ENCODE results near the gene FRZB.
"Not testable (repeated sequence)": the region's sequence is repeated elsewhere in the genome, so short reads cannot be mapped to it uniquely, and the experiment has no call there.

FRZB gene

DNA sequence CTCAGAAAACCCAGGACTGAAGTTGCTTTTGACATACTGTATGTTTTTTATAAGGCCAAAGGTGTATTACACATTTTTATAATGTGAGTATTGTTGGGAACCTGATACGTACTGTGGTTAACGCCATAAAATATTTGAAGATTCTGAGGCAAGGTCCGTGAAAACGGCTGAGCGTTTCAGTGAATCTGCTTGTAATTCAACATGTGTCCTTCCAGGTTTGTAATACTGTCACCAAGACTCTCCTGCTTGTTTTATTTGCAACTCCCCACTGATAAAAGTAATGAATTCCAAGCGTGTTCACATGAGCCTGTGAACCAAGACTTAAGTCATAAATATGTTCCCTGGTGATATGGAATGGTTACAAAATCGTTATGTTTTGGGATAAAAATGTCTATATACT is 23.9 kb upstream of the FRZB start:
- no peak for DNase-seq (ENCODE audit: low spot score)

DNA sequence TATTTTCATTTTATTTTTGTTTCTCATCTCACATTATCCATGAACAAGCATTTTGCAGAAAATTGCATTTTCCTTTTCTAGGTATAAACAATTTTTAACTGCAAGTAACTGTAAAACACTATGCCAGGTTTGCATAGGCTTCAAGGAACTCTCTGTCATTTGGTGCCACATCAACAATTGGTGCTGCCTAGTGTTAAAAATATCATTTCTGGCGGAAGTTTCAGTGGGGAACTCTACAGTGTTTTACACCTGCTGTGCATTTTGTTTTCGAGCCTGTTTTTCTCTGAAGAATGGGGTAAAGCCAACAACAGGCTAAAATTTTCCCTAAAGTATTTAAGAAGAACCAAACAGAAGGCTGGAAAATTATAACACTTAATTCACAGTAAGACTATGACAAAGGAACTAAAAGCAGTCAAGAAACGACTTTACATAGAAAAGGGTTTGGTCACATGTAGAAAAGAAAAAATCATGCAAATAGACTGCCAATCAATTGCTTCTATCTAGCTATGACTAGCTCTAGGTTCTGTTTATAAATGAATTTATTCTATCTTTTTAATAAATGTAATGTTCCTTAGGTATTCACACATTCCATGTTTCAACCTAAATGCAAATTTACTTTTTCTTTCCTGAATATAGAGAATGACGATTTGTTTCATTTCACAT is 21.4 kb upstream of the FRZB start:
- DNase-seq (ENCODE audit: low spot score) = no peak

DNA sequence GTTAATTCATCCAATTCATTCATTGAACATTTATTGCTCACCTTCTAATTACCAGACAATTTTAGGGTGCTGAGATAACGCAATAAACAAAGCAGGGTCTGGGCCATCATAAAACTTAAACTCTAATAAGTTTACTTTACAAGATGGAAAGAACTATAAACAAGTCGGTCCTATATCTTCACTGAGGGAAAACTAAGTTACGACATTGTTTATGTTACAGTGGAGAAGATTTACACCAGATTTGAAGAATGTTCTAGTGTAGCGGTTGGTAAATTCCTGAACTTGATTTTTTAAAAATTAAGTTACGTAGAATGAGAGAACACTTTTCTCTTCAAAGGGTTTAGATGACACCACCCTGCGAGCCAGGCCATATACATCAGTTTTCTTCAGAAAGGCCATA is 20.7 kb upstream of the FRZB start:
- DNase-seq (ENCODE audit: low spot score) = no peak

DNA sequence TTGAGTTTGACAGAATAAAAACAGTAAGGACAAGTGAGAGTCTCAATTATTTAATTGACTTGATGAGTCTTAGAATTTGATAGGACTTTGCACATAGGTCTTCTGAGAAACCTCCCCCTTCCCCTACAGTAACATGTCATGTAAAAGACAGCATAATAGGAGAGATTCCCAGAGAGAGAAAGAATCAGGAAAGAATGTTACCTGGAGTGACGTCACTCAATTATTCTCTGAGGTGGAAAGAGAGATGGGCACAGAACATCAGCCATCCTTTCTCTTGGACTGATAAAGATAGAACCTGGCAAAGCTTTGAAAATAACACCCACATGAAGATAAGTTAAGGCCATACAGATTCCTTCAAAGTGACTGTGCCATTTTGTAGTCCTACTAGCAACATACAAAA is 19.3 kb upstream of the FRZB start:
- no peak for DNase-seq (ENCODE audit: low spot score)

DNA sequence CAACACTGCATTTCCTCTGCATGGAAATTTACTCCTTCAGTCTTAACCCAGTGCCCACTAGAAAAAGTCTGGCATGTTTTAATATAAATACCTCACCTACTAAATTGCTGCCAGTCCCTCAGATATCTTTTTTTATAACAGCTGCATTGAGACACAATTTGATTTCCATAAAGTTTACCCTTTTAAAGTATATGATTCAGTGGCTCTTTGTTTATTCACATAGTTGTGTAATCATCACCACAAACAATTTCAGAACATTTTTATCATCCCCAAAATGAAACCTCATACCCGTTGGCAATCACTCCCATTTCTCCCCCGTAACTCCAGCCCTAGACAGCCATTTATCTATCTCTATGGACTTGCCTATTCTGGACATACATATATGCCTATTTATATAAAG is 17.0 kb upstream of the FRZB start:
- DNase-seq (ENCODE audit: low spot score) = no peak

DNA sequence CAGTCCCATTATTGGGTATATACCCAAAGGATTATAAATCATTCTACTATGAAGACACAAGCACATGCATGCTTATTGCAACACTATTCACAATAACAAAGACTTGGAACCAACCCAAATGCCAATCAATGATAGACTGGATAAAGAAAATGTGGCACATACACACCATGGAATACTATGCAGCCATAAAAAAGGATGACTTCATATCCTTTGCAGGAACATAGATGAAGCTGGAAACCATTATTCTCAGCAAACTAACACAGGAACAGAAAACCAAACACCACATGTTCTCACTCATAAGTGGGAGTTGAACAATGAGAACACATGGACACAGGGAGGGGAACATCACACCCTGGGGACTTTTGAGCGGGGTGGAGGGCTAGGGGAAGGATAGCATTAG is 13.7 kb upstream of the FRZB start:
- DNase-seq (ENCODE audit: low spot score) = not testable (repeated sequence)

DNA sequence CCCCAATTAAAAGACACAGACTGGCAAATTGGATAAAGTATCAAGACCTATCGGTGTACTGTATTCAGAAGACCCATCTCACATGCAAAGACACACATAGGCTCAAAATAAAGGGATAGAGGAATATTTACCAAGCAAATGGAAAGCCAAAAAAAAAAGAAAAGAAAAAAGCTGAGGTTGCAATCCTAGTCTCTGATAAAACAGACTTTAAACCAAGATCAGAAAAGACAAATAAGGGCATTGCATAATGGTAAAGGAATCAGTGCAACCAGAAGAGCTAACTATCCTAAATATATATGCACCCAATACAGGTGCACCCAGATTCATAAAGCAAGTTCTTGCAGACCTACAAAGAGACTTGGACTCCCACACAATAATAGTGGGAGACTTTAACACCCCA is 10.2 kb upstream of the FRZB start:
- not testable (repeated sequence) for DNase-seq (ENCODE audit: low spot score)

DNA sequence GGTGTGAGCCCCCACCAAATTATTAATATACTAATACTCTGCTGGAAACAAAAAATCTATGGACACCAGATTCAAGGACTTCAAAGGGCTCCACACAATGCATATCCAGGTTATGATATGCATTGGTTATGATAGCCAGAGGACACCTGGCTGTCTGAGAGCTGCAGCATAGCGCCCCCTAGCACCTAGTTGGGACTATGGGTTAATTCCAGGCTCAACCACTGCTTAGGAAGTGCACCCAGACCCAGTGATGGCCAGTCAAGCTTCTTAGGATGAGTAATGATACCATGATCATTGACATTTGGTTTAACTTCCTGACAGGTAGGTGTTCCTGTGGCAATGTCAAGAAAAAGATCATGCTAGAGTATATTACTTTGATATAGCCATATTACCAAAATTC is 3.8 kb upstream of the FRZB start:
- no peak for DNase-seq (ENCODE audit: low spot score)

DNA sequence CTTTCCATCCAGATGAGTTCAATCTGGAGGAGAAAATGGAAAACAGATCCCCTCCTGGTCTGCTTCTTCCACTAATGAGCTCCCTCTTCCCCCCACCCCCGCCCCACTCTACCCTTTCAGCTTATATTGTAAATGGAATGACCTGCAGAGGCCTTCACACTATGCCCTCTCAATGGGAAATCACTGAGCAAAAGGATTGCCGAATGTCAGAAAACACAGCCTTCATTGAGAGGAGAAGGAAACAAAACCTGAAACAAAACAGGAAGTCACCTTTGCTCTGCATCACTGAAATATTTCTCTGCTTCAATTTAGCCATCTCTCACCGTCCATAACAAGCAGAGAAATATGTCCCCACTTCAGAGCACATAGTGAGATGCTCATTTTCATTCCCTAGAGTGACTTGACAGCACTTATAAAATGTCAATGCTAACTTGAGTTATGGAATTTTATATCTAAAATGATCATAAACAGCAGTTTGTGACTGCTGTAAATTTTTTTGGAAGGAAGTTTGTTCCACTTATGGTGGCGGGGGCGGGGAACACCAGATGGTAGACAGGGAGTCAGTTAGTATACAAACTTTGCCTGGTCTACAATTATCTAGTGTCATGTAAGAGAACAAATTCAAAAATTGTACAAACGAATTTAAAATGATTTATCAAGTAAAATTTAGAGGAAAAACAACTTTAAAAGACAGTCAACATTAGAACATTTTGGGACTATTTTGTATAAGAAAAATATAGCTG is 1.8 kb upstream of the FRZB start:
- DNase-seq (ENCODE audit: low spot score) = no peak

DNA sequence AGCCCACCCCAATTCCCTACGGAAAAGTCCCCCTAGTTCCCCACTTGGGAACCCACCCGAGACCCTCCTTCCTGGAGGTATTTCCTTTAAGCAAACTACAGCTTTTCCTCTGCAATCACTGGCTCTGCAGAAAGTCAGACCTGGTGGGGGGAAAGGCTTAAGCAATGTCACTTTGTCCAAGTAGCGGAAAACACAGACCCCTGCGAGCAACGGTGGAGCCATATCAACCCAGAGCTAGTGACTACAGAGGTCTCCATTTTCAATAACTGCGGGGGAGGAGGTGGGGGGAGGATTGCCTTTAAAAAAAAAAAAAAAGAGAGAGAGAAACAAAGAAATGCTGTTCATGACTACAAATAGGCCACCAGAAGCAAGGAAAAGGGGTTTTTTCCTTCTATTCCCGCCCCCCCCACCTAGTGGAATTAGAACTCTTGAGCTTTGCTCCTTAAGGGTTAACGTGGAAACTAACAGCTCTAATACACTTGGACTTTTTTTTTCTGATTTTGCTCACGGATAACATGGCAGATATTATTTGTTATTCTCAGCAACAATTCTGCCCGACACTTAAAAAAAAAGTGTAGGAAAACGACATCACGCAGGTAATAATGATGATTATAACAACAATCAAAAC is 1.1 kb upstream of the FRZB start:
- no peak for DNase-seq (ENCODE audit: low spot score)

DNA sequence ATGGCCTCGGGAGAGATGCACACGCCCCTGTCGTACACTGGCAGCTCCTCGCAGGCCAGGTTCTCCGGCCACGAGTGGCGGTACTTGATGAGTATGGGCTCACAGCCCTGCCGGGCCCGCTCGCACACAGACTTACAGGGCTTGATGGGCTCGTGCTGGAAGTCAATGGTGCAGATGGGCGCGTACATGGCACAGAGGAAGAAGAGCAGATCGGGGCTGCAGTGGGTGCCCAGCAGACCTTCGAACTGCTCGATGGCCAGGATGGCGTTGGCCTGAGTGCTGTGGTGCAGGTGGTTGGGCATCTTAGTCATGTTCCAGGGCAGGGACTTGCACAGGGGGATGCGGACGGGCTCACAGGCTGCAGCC is 359 bp downstream of the FRZB start:
- DNase-seq (ENCODE audit: low spot score) = no peak

DNA sequence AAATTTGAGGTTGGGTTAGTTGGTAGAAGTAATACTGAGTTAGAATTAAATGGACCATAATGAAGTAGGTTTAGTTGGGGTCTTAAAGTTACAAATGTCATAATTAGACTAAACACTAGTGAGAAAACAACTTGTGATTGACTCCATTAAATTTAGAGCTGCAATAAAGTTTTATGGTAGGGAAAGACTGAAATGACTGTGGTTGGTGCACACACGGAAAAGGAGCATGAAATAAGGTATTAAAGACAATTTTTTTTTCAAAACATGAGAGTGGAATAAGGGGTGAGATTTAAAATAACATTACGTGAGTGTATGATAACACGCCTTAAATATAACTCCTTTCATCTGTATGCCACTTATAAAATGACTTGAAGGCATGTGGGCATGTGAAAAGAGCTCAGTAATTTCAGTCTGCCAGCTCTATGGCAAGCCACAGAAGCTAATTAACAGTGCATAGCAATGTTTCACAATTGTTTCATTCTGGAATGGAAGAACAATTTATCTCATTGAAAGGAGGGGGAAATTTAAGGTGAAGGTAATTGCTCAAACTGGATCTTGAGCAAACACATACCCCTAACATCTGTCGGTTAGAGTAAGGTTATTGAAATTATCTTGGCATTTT is 1.4 kb downstream of the FRZB start:
- DNase-seq (ENCODE audit: low spot score) = no peak

DNA sequence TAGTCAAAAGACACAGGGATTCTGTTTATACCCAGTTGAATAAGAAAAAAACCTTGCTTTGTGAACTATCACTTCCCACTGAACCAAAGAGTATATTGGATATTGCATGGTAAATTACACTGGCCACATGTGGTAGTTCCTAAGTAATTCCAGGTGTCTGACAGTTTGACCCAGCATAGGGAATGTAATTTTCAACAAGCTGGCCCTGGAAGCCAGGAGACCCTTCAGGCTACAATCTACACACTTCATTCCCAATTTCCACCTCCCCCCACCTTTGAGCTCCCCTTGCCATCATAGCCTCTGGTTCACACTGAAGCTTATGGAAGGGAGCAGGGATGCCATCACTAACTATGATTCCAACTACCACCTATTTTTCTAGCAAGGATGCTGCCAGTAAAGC is 2.8 kb downstream of the FRZB start:
- no peak for DNase-seq (ENCODE audit: low spot score)

DNA sequence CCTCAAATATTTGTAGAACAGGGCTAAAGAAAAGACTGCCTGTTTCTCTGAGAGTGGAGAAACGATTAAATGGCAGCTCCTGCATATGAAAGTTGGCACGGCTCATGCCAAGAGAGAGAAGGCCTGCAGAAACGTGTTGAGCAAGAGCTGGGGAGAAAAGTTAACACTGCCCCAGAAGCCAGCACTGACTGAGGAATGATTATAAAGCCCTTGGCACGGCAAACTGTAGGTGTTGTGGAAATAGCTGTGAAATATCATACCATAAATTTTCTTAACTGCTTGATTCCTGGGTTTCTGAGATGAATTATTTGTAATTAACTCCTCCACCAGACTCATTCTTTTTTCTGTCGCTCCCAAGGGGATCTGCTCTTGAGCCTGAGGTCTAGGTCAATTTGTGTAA is 4.3 kb downstream of the FRZB start:
- no peak for DNase-seq (ENCODE audit: low spot score)

DNA sequence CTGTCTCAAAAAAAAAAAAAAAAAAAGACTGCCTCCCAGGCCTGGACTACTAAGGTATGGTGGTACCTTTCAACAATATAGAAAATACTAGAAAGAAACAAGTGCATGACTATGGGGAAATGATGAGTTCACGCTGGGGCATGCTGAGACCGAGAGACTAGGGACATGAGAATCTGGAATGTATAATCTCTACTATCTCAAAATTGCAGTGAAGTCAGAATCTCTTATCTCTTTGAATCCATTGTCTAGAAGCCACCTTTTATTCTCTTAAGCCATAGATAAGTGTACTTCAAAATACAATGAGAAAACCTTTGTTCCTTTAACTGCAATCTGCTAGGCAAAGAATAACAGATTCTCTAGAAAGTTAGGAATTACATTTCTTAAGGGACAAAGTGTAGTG is 5.6 kb downstream of the FRZB start:
- DNase-seq (ENCODE audit: low spot score) = no peak

DNA sequence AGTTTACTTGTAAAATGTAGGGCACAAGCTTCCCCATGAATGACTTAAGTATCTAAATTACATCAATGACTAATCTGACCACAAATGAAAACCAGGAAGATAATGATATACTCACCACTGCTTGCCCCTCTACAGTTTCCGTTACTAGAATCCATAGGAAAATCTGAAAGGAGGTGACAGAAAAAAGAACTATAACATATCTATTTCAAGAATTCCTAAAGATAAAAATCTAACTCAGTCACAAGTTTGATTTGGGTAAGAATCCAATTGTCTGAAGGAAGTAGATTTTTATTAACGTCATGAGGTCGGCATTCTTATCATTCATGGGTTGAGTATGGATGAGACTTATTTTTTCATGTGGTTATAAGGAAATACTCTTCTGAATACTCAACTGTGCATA is 7.8 kb downstream of the FRZB start:
- no peak for DNase-seq (ENCODE audit: low spot score)

DNA sequence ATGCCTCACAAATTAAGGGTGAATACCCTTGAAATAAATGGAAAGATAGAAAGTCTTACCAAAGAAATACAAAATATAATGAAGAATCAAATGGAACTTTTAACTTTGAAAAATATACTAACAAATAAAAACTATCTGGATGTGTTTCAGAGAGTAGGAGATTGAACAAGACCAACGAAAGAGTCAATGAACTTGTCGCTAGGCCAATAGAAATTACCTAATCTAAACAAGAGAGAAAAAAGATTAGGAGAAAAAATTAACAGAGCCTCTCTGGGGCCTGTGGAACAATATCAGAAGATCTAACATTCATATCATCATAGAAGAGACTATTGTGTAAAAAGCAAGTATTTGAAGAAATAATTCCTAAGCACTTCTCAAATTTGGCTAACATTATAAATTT is 11.1 kb downstream of the FRZB start:
- DNase-seq (ENCODE audit: low spot score) = no peak

DNA sequence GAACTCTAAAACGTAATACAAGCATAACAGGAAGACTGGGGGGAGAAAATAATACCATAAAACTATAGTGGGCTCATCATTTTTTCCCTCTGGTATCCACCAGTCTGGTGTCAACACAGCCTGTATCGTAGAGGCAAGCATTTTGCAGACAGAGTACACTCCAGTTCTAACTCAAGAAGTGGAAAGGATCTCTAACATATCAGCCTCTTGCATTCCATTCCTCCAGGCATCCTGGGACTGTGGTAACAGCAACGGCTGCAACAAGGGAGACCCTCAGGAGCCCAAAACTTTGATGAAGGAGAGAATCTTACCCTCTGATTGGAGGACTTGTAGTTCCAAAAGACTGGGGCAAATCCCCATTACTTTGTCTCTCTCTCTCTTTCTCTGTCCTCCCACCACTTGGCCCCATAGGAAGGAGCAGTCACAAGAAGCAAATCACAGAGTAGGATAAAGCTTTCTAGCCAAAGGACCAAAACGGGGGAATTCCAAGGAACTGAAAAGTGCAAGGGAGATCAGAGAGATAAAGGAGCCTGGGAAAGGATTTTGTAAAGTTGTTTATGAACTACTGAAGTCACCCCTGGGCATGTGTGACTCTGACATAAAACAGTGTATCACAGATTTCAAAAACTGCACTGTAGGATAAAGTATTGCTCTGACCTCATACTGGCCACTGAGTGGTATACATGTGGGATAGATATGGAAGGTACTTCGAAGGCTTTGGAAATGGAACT is 11.9 kb downstream of the FRZB start:
- no peak for DNase-seq (ENCODE audit: low spot score)

DNA sequence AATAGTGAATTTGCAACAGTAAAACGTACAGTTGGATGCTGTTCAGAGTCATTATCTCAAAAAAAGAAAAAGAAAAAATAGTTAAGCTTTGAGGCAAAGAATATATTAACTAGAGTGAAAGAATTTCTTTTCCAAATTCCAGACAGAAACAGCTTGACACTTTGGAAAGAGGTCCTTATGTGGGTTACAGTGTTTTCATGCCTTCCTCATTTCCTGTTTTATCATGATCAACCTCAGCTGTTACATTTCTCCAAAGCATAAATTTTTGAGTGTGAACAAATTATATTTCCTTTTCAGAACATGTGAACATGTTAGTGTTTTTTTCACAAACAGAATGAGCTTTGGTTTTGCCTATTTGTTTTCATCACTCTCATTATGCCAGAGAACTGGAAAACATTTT is 13.6 kb downstream of the FRZB start:
- DNase-seq (ENCODE audit: low spot score) = no peak

DNA sequence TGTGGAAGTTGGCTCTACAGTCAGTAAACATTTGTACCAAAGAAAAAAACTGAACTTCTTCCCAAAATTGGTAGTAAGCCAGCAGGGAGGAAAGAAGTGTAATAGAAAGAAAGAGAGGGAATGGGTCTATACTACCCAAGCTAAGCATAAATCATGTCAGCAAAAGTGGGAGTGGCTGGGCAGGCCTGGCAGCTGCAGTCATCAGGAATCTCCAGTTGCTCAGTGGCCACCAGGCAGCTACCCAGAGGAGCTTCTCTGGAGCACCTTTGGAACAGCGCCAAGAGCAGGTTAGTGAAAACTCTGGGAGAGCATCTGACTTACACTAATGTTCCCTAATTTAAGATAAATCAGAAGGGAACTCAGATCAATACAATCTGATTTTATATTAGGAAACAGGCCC is 14.3 kb downstream of the FRZB start:
- peak; percentile 22 for DNase-seq (ENCODE audit: low spot score)

DNA sequence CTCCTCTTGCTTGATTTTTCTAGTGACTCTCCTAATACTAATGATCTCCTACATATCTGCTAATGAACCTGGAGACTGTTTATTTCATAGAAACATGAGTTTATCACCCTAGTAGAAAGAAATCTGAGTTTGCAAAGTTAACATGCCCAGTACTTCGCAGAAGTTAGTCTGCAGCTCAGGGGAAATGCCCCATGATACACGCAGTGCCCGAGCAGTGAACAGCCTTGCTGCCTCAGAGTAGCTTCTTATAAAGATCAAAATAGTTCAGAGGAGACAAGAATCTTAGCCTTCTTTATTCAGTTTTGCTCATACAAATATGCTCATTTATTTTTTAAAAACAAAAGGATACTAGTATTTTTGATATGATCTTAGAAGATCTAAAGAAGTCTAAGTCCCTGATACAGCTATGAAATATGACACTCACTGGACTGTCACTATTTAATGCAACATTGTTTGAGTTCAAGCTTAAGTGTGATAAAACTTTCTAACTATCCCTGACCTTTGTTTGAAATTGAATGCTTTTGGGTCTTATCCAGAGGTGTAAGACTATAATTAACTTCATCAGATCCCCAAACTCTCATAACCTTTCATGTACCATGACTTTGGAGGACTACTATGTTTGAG is 20.5 kb downstream of the FRZB start:
- no peak for DNase-seq (ENCODE audit: low spot score)

DNA sequence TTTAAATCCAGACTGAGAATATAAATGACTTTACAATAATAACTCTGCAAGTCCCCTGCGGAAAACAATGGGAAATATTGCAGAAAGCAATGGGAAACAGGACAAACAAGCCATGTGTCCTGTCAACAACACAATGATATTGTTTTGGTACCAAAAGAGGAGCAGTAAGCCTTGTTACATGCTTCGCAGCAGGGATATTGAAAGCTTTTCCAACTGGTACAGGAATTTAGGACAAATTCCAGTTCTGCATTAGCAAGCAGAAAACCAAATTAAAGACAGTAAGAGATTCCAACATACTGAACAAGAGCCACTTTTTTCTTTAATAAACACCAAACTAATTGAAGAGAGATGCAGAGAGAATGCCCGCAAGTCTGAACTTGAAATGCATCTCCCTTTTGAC is 30.0 kb downstream of the FRZB start:
- DNase-seq (ENCODE audit: low spot score) = no peak

Measured in SW480 (cell line).